ENCODE results near the gene MMP8.

- TF ChIP-seq CTCF (conservative IDR thresholded peaks at IDR 0.05; ENCODE audit: low read length) (no peak), EZH2phosphoT487 (IDR thresholded peaks at IDR 0.05; ENCODE audit: borderline replicate concordance) (no peak)
These were observed 46.7 kb downstream of the MMP8 start for GRCh38 chr11:102678022-102678421.
